Epithelial cell of prostate (primary cell): ENCODE results near the gene TMEM63A.
"Not testable (repeated sequence)": the region's sequence is repeated elsewhere in the genome, so short reads cannot be mapped to it uniquely, and the experiment has no call there.

Experiments used
- DNase-seq: peaks from one replicate; pipeline ENCODE4 v3.0.0-alpha.2; 2011; ENCODE audit warnings: low read depth, low spot score
- H3K27ac ChIP-seq: fragments of 450-650 bp; 2 replicates; pipeline ENCODE4 v1.5.1; 2017; ENCODE audit warnings: mild to moderate bottlenecking

TMEM63A gene

DNA sequence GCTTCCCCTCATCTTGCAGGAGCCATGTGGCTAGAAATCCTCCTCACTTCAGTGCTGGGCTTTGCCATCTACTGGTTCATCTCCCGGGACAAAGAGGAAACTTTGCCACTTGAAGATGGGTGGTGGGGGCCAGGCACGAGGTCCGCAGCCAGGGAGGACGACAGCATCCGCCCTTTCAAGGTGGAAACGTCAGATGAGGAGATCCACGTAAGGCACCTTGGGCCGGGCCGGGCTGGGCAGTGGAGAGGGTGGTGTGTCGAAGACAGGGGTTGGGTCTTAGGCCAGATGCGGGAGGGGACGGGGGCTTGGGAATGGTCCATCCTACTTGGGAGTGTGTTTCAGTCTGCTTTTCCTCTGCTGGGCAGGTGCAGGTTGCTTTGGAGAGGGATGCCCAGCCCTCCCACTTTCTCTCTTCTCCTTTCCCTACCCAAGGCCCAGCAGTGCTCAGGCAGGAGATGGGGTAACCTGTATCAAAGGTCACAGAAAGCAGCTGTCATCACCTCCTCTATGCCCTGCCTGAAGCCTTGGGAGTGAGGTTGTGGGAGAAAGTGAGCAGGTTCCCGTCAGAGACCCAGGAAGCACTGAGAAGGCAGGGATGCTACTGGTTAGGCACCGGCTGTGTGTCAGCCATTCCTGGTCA is 53.4 kb downstream of the TMEM63A start:
- DNase-seq, result no peak
- H3K27ac ChIP-seq, result no peak overlapping the region

- DNase-seq, result no peak
- H3K27ac ChIP-seq, result no peak overlapping the region
These were observed 55.1 kb downstream of the TMEM63A start for GRCh38 chr1:225827076-225827475.

GRCh38 chr1:225825607-225826007 is 56.6 kb downstream of the TMEM63A start:
- H3K27ac ChIP-seq, result no peak overlapping the region
- DNase-seq, result no peak

- no peak overlapping the region for H3K27ac ChIP-seq
- no peak for DNase-seq
These were observed 57.1 kb downstream of the TMEM63A start for GRCh38 chr1:225825078-225825477.

DNA sequence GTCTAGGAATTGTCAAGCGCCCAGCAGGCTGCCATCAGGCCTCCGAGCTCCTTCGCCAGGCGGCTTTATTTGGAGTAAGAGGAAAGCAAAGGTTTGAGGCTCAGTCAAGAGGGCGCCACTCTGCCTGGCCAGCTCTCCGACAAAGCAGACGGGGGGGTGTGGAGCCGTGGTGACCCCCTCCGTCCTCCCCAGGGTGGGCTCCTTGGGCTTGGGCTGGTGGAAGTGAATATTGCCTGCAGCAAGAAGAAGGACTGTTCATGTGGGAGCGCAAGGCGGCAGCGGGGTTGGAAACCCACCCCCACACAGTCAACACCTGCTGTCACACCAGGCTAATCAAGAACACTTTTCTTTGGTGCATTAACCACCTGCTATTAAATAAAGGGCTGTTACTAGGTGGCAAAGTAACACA is 57.6 kb downstream of the TMEM63A start:
- DNase-seq, result no peak
- H3K27ac ChIP-seq, result no peak overlapping the region

GRCh38 chr1:225823811-225824261 is 58.3 kb downstream of the TMEM63A start:
- no peak for DNase-seq

GRCh38 chr1:225822655-225823403 is 59.4 kb downstream of the TMEM63A start:
- DNase-seq, result no peak
- H3K27ac ChIP-seq, result no peak overlapping the region

More at GRCh38 chr1:225823811-225824261, 58.3 kb downstream of the TMEM63A start:
- no peak overlapping the region for H3K27ac ChIP-seq

DNA sequence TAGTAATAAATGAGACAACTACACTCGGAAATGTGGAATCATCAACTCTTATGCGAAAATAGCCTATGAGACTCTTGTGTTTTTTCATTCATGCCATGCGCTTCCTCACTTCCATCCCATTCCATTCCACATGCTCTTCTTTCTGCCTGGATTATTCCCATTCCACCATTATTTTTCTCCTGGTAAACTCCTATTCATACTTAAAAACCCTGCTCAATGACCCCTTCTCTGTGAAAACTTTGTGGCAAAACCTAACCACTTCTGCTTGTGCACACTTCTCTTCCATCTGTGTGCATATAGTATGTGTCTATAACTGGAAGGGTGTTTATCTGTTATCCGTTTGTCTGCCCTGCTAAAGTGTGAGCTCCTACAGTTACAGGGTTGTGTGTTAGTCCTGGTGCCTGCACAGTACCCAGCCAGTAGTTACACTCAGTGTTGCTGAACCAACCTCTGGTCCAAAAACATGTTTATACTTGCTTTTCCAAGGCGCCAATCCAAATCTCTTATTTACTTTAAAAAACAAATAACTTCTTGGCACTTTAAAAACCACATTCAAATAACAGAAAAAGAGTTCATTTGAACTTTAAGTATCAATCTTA is 61.6 kb downstream of the TMEM63A start:
- no peak overlapping the region for H3K27ac ChIP-seq
- no peak for DNase-seq

DNA sequence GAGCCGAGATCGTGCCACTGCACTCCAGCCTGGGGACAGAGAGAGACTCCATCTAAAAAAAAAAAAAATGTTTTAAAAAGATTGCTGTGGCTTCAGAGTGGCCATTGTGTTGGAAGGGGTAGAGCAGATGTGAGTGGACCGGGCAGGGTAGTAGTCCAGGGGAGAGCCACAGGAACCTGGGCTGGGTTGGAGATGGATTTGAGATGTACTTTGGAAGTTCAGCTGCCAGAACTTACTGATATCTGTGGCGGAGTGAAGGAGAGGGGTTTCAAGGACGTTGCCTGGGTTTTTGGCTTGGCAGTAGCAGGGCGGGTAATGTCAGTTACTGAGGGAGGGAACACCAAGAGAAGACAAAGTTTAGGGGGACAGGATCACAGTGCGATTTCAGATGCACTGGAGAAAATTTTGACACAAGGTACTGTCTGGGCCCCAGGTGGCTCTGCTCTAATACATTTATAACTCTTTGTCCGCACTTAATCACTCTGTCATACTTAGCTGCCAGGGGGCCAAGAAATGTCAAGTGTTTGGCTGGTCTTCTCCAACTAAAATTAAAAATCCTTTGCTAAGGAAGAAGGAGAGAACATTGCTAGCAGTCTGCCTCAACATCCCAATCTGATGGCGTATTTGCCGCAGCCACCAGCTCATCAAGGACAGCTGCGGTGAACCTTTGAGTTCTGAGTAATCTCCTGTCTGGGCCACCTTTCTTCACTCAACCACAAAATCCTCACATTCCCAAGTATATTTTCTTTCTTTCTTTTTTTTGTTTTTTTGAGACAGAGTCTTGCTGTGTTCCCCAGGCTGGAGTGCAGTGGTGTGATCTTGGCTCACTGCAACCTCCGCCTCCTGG is 62.6 kb downstream of the TMEM63A start:
- DNase-seq, result no peak
- H3K27ac ChIP-seq, result no peak overlapping the region

DNA sequence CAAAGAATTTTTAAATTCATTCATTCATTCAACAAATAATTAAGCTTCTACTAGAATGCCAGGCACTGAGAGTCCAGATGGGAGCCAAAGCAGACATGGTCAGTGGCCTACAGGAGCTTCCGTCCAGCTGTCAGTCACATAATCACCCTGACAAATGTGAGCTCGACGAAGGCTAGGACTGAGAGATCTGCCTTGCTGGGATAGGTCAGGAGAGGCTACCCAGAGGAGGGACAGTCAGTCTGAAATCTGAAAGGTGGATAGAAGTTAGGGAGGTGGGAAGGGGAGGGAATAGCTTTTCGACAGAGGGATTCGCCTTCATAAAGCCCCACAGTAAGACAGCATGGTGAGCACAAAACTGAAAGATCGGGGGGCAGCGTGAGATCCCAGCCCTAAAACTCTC is 64.0 kb downstream of the TMEM63A start:
- H3K27ac ChIP-seq, result no peak overlapping the region
- no peak for DNase-seq

DNA sequence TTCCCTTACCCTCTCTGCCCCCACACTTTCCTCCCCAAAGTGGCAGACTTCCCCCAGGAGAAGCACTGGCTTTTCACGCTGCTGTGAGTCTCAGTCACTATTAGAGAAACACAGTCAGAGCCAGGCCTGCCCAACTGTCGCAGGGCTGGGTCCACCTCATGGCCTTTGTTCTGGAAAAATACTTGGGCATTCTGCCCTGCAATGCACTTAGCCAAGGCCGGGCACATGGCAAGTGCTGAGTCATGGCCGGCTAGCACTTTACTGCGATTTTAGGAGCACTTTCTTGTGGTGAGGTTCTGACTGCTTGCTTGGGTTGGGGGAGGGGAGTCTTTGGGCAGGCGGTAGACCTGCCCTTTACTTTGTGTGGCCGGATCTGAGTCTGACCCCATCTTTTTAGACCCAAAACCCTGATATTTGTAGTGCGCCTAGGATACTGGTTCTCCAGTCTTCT is 64.5 kb downstream of the TMEM63A start:
- peak; percentile 57 for DNase-seq
- peak overlapping the region; percentile 40 for H3K27ac ChIP-seq

DNA sequence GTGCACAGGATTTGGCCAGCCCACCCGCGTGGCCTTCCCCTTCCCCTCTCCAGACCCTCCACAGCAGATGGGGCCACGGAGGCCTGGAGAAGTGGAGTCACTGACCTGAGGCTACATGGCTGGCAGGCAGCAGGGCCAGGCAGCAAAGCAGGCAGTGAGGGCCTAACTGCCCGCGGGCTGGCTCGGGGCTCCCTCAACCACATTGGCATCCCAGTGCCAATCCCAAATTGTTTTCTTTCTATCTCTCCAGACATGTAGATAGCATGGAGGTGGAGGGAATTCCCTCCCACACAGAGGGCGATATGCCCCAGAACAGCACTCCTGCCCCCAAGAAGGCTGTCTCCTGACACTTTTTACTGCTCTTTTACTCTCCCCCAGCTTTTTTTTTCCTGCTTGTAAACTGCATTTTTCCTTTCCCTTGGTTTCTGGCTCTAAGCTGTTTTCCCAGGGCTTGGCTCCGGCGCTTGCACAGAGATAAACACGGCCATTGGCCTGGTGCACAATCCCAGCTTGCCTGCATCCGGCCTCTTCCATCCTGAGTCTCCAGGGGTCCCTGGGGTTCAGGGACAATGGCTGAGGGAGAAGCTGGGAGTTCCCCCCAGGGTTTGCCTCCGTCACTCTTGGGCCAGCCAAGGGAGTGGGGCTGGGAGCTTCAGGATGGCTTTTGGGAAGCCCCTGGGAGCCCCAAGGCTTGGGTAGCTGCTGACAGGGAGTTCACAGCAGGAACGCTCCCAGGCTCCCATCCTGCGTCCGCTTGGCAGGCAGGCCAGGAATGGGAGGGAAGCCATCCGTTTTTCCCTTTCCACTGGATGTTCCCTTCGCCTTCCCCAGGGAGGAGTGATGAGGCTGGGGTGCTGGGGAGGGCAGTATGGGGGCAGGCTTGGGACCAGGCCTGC is 65.3 kb downstream of the TMEM63A start:
- H3K27ac ChIP-seq, result peak overlapping the region; percentile 40
- no peak for DNase-seq

GRCh38 chr1:225815526-225816178 is 66.5 kb downstream of the TMEM63A start:
- H3K27ac ChIP-seq, result no peak overlapping the region
- no peak for DNase-seq

DNA sequence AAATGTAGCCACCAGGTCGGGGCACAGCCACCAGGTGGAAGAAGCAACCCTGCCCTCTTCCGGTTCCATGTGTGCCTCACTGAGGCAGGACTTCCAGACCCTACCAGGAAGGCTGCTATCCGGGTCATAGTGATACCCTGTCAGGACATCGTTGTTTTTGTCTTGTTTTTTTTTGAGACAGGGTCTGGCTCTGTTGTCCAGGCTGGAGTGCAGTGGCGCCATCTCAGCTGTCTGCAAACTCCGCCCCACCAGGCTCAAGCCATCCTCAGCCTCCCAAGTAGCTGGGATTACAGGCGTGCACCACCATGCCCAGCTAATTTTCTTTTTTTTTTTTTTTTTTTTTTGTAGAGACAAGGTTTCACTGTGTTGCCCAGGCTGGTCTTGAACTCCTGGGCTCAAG is 67.1 kb downstream of the TMEM63A start:
- not testable (repeated sequence) for DNase-seq, H3K27ac ChIP-seq

GRCh38 chr1:225814381-225814780 is 67.8 kb downstream of the TMEM63A start:
- DNase-seq, result no peak
- H3K27ac ChIP-seq, result no peak overlapping the region

- peak; percentile 8 for DNase-seq
- no peak overlapping the region for H3K27ac ChIP-seq
These were observed 68.8 kb downstream of the TMEM63A start for GRCh38 chr1:225813214-225813964.

- DNase-seq, result no peak
- no peak overlapping the region for H3K27ac ChIP-seq
These were observed 69.5 kb downstream of the TMEM63A start for GRCh38 chr1:225812488-225813213.
